ENCODE measurements around the gene DRD4.

Gene DRD4

DNA sequence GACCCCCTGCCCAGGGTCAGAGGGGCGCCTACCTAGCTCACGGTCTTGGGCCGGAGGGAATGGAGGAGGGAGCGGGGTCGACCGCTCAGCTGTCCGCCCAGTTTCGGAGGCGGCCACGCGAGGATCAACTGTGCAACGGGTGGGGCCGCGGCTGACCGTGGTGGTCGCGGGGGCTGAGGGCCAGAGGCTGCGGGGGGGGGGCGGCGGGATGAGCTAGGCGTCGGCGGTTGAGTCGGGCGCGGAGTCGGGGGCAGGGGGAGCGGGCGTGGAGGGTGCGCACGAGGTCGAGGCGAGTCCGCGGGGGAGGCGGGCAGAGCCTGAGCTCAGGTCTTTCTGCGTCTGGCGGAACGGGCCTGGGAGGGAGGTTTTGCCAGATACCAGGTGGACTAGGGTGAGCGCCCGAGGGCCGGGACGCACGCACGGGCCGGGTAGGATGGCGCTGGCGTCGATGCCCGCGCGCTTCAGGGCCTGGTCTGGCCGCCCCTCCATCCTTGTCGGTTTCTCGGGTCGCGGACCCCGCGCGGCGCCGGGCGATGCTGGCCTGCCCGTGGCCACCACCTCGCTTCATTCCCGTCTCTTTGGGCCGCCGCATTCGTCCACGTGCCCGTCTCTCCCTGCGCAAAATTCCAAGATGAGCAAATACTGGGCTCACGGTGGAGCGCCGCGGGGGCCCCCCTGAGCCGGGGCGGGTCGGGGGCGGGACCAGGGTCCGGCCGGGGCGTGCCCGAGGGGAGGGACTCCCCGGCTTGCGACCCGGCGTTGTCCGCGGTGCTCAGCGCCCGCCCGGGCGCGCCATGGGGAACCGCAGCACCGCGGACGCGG is at the start of gene DRD4:
TSS of gene DRD4 (plus strand) at position 759 of the 822 bp plus-strand sequence. CDS start at position 795, 36 bp downstream.
- DNase-seq = no peak

DNA sequence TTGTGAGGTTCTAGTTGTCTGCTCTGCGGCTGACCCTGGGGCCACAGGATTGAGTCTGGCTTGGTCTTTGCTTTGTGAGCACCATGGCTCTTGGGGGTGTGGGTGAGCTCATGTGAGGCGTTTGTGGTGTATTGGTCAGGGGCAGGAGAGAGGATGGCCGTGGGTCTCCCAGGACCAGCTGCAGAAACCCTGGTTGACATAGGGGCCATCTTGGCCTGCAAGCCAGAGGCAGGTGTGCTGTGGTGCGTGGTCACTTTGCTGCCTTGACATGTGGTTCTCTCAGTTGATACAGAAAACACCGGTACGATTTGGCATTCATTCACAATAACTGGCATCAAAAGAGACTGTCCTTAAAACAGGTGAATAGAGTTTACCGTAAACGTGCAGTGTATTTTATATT is 49.5 kb upstream of the DRD4 start:
- DNase-seq = no peak

- DNase-seq = no peak
These were observed 49.1 kb upstream of the DRD4 start for GRCh38 chr11:587978-588380.

GRCh38 chr11:589798-590197 is 47.3 kb upstream of the DRD4 start:
- no peak for DNase-seq

- DNase-seq = no peak
These were observed 46.1 kb upstream of the DRD4 start for GRCh38 chr11:590997-591396.

- no peak for DNase-seq
These were observed 44.6 kb upstream of the DRD4 start for GRCh38 chr11:592501-592900.

- no peak for DNase-seq
These were observed 44.2 kb upstream of the DRD4 start for GRCh38 chr11:592918-593317.

GRCh38 chr11:593347-593746 is 43.7 kb upstream of the DRD4 start:
- DNase-seq = no peak

DNA sequence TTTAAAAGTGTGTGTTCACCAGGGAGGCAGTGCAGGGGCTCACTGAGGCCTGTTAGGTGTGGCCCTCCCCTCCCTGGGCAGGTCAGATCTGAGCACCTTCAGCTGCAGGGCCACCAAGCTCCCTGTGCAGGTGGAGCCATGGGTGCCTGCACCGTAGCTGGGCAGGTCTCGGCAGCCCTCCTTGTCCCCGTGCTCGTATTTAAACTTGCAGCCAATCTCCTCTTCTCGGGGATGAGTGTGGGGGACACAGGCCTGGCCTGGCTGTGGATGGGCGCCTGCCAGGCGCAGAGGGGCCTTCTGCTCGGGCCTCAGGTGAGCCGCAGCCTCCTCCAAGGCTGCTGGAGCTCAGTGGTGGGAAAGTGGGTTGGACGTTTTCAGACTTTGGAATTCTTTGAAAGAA is 41.7 kb upstream of the DRD4 start:
- no peak for DNase-seq

DNA sequence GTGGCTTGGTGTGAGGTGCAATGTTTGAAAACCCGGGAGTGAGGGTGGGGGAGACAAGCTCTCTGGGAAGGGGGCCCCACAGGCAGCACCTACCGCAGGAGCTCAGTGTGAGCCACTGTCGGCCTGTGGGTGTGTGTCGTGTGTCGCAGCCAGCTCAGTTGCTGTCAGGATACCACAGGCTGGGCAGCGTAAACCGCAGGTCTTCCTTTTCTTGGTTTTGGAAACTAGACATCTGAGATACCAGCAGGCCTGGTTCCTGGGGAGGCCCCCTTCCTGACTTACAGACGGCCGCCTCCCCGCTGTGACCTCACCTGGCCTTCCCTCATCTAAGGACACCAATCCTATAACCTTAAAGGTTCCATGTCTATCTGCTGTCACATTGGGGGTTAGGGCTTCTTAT is 40.7 kb upstream of the DRD4 start:
- DNase-seq = no peak

GRCh38 chr11:597166-597725 is 39.8 kb upstream of the DRD4 start:
- DNase-seq = no peak

- no peak for DNase-seq
These were observed 38.9 kb upstream of the DRD4 start for GRCh38 chr11:598005-598680.

DNA sequence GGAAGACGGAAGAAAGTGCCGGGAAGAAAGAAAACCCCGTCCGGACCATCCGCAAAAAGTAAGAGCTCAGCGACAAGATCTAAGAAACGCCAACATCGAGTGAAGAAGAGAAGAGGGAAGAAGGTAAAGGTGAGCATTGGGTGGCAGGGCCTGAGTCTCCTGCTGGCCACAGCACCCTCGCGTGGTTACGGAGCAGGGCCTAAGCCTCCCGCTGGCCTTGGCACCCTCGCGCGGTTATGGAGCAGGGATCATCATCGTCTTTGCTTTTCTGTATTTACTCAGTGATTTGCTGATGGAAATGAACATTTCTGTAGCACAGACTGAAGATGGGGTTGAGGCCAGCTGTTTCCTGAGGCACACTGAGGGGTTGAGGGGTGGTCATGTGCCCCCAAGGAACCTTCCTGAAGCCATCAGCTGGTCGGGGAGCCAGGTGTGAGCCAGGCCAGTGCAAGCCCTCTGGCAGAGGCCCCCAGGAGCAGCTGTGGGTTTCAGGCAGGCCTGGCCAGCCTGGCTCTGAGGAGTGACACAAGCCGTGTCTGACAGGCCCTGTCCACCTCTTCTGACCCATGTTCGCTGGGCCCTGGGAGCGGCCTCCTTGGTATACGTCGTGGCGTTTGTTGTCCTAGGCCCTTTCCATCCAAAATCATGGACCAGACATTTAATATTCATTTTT is 35.4 kb upstream of the DRD4 start:
- DNase-seq = no peak

DNA sequence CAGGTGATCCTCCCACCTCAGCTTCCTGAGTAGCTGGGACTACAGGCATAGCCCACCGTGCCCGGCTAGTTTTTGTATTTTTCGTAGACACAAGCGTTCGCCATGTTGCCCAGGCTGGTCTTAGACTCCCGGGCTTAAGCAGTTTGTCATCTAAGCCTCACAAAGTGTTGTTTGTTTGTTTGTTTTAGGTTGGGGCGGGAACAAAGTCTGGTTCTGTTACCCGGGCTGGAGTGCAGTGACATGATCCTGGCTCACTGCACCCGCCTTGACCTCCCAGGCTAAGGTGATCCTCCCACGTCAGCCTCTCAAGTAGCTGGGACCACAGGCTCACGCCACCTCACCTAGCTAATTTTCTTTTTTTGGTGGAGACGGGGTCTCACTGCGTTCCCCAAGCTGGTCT is 33.9 kb upstream of the DRD4 start:
- no peak for DNase-seq

DNA sequence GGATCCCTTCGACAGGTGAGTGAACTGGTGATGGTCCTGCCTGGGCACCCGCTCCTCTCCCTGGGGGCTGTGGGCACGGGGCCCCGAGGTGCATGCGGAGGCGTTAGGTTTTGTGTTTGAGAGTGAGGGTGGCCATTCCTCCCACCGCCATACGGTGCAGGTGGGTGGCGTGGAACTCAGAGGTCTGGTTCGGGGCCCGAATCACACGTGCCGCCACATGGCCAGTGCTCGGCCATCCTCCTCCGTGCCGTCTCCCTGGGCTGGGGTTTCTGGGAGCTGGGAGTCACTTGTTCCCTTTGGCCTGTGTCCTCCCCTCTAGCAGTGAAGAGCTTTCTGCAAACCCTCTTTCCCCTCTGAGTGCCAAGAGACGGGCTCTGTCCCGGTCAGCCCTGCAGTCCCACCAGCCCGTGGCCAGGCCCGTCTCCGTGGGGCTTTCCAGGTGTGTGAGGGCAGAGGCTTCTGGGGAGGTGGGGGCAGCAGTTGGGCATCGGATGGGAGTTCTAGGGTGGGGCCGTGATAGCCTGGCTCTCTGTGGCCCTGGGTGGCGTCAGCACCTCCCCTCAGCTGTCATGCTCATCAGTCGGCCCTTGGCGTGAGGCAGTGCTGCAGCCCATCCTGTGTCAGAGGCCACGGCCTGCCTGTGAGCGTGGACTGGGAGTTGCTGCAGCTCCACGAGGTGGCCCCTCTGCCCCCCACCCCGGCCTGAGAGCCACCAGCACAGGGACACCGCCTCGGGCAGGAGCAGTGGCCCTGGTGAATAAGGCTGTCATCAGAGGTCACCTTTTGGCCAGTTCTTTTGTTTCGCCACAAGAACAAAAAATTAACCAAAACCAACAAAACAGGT is 31.6 kb upstream of the DRD4 start:
- DNase-seq = no peak

DNA sequence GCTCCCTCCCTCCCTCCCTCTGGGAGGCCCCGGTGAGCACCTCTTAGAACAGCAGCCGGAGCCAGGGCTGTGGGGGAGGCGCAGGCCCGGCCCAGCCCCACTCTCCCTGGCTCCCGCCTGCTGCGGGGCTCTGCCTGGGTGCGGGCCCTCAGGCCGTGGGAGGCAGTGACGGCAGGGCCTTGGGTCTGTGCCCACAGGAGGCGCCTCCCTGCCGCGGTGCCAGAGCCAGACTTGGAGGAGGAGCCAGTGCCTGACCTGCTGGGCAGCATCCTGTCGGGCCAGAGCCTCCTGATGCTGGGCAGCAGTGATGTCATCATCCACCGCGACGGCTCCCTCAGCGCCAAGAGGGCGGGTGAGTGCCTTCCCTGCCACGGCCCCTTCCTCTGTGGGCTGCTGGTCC is 30.8 kb upstream of the DRD4 start:
- DNase-seq = no peak

GRCh38 chr11:607020-607780 is 29.9 kb upstream of the DRD4 start:
- DNase-seq = no peak

- no peak for DNase-seq
These were observed 29.0 kb upstream of the DRD4 start for GRCh38 chr11:607971-608659.

DNA sequence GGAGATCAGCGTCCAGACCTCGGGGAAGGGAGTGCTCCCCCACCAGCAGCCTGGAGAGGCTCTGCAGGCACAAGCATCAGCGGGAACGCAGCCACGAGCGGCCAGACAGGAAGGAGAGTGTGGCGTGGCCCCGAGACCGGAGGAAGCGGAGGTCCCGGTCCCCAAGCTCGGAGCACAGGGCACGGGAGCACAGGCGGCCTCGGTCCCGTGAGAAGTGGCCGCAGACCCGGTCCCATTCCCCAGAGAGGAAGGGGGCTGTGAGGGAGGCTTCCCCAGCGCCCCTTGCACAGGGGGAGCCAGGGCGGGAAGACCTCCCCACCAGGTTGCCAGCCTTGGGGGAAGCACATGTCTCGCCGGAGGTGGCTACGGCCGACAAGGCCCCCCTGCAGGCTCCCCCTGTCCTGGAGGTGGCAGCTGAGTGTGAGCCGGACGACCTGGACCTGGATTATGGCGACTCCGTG is 28.2 kb upstream of the DRD4 start:
- no peak for DNase-seq

GRCh38 chr11:609341-609811 is 27.7 kb upstream of the DRD4 start:
- DNase-seq = no peak
